H1 (cell line): ENCODE data around the gene FAM228B. TPM values are rescaled to one million over a fixed set of nuclear protein-coding genes. Genes with fewer than 3 reads are reported as not detected.
A peak's percentile ranks its signal among the peaks of the same experiment; 100 is the strongest.

Experiments used
- CREB1 ChIP-seq: IDR thresholded peaks from 2 replicates; pipeline ENCODE4 v1.6.1; 2012; ENCODE audit warnings: inconsistent platforms
- EGR1 ChIP-seq: IDR thresholded peaks from 2 replicates; pipeline ENCODE4 v1.6.1; 2011; ENCODE audit warnings: low read depth, low read length, borderline replicate concordance
- HDAC2 ChIP-seq, 2 experiments: fragments of 300-600 bp in 1 of 2; sonication (generic) in 1 of 2; IDR thresholded peaks; 2 replicates each; pipeline ENCODE4 v1.6.1; 2011 to 2012; ENCODE audit warnings: low read depth in 2 of 2, low read length in 2 of 2, mild to moderate bottlenecking in 2 of 2, moderate library complexity in 2 of 2, borderline replicate concordance in 1 of 2, inconsistent platforms in 1 of 2
- POU5F1 ChIP-seq: IDR thresholded peaks from 2 replicates; pipeline ENCODE4 v1.6.1; 2011; ENCODE audit warnings: low read depth, mild to moderate bottlenecking, low read length, moderate library complexity
- RXRA ChIP-seq: IDR thresholded peaks from 2 replicates; pipeline ENCODE4 v1.6.1; 2011; ENCODE audit warnings: low read depth, mild to moderate bottlenecking, low read length, moderate library complexity; ENCODE audit not compliant: insufficient read depth
- SUZ12 ChIP-seq: fragments of 200-600 bp; sonication (generic); IDR thresholded peaks from 2 replicates; pipeline ENCODE4 v1.6.1; 2012; ENCODE audit warnings: mild to moderate bottlenecking, inconsistent platforms, low read length, moderate library complexity, mixed read lengths
- polyA plus RNA-seq, 7 experiments: library from polyadenylated mRNA; depleted of rRNA in 3 of 7; stranded (reverse) in 5 of 7; unstranded in 2 of 7; fragments of >200 nt in 5 of 7; fragments of 200-250 nt in 2 of 7; gene quantifications; 1 replicate in 5 of 7; 2 replicates in 1 of 7; 4 replicates in 1 of 7; pipeline versions ENCODE4 v1.2.1 to v1.2.3, GENCODE V29; 2011 to 2013; ENCODE audit warnings: missing spikeins in 2 of 7, mixed read lengths in 2 of 7
- total RNA-seq: library from RNA; stranded (reverse); fragmentation: NEBNext Ultra II Directional; extraction: Animal tissue kit (Norgen Biotek cat#: 25700); gene quantifications from 2 replicates; pipeline ENCODE4 v1.2.1, GENCODE V29; 2021

Gene FAM228B
- total and polyA plus RNA-seq, 2 of the 8 experiments (the other 6 are each of a cell fraction or from before 2014, with no cell fraction given) = 1.4 to 3.2 TPM

DNA sequence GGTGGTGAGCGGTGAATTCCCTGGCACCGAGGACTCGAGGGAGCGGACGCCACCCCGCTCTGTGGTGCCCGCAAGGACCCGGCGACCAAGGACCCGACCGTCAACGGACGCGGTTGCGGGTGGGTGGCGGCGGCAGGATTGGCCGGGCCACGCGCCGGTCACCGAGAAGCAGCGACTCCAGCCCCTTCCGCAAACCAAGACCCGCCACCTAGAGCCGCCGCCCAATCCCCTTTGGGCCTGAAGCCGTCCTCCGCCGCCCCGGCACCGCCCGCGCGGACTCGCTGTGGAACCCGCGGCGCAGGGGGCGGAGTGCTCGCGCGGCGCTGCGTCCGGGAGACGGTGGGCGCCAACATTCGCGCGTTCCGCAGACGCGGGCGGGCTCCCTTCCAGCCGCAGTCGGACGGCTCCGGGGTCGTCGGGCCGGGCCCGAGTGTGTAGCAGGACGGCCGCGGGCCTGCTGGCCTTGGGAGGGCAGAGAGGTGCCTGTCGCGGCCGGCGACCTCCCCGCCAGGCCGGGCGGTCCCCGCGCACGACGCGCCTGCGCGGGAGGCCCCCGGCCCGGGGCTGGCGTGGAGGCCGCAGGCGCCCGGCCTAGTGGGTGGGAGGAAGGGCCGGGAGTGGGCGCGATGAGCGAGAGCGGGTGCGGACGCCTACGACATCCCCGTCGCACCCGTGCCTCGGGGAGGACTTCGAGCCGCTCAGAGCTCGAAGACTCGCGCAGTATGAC lies at the start of gene FAM228B, which contains the start of gene PFN4 (continued):
- TF ChIP-seq HDAC2 (IDR thresholded peaks at IDR 0.05; ENCODE audit: borderline replicate concordance in 1 of 2, low read depth in 2 of 2, low read length in 2 of 2) = peak; percentile 2 to 69; a peak in 1 of 4 replicates
- no peak for TF ChIP-seq RXRA
- no peak for TF ChIP-seq POU5F1
- 0 out of 2 replicates have a peak, but pooled peaks have one; percentile 12 for TF ChIP-seq CREB1
- peak; percentile 61; the same call in 1 of the 2 replicates for TF ChIP-seq SUZ12
- no peak for TF ChIP-seq EGR1
